B cell (primary cell): Measurements from ENCODE around the gene VWA7. TPM values are rescaled to one million over a fixed set of nuclear protein-coding genes. Genes with fewer than 3 reads are reported as not detected.

ENCODE experiments used
- ATAC-seq: fragments of 200-7000 bp; cut with Tn5 transposase; one replicate; pipeline ENCODE4 v1.10.0; 2021; ENCODE audit warnings: low read depth, mild to moderate bottlenecking, moderate number of reproducible peaks, moderate library complexity
- CTCF ChIA-PET: fragments of 350-600 bp; sonication (Branson Sonifier 250); formaldehyde crosslinking; loops from one replicate; lab custom pipeline; 2021; ENCODE audit warnings: antibody characterized with exemption, inconsistent platforms; lab: Charles Lee
- POLR2A ChIA-PET: fragments of 350-600 bp; sonication (Branson Sonifier 250); formaldehyde crosslinking; loops from one replicate; lab custom pipeline; 2021; ENCODE audit warnings: antibody characterized with exemption; lab: Charles Lee
- DNase-seq: peaks from one replicate; pipeline ENCODE4 v3.0.0; 2013
- H2AFZ ChIP-seq: 2 replicates; pipeline ENCODE4 v1.6.1; 2012; ENCODE audit warnings: mild to moderate bottlenecking, low read depth, low read length; ENCODE audit not compliant: insufficient read depth, poor library complexity, severe bottlenecking
- H3K27ac ChIP-seq, 2 donors: 1 replicate in 1 of 2; 2 replicates in 1 of 2; pipeline ENCODE4 v1.5.1; 2012 to 2013; ENCODE audit warnings: low read length in 2 of 2, mild to moderate bottlenecking in 2 of 2, moderate library complexity in 1 of 2
- H3K27me3 ChIP-seq, 4 experiments: fragments of 200-600 bp in 1 of 4; sonication (generic) in 1 of 4; replicated peaks in 1 of 4; 1 replicate in 2 of 4; 2 replicates in 2 of 4; pipeline versions ENCODE4 v1.6.1 to v1.7.0; 2013 to 2016; ENCODE audit warnings: low read length in 3 of 4, mild to moderate bottlenecking in 2 of 4, mixed read lengths in 1 of 4, moderate library complexity in 1 of 4; ENCODE audit not compliant: insufficient read depth in 4 of 4, control insufficient read depth in 3 of 4; ENCODE audit errors: control extremely low read depth in 1 of 4
- H3K36me3 ChIP-seq, 2 experiments: replicated peaks in 1 of 2; 1 replicate in 1 of 2; 2 replicates in 1 of 2; pipeline versions ENCODE4 v1.6.1 to v1.7.1; 2013; ENCODE audit warnings: low read length in 1 of 2; ENCODE audit not compliant: insufficient read depth in 2 of 2, control insufficient read depth in 1 of 2; ENCODE audit errors: control extremely low read depth in 1 of 2, extremely low read depth in 1 of 2
- H3K4me1 ChIP-seq, 2 donors: fragments of 200-600 bp in 1 of 2; sonication (generic) in 1 of 2; 1 replicate in 1 of 2; 2 replicates in 1 of 2; pipeline versions ENCODE4 v1.5.1 to v1.6.1; 2013 to 2017; ENCODE audit warnings: low read length in 2 of 2; ENCODE audit not compliant: control insufficient read depth in 2 of 2, insufficient read depth in 2 of 2
- H3K4me2 ChIP-seq: replicated peaks from 2 replicates; pipeline ENCODE3; 2012; ENCODE audit warnings: mild to moderate bottlenecking, low read depth, low read length; ENCODE audit not compliant: poor library complexity, severe bottlenecking
- H3K4me3 ChIP-seq, 5 experiments: fragments of 200-600 bp in 1 of 5; sonication (generic) in 1 of 5; 1 replicate in 3 of 5; 2 replicates in 2 of 5; pipeline versions ENCODE4 v1.5.1 to v1.7.0; 2011 to 2016; ENCODE audit warnings: low read length in 4 of 5, mild to moderate bottlenecking in 4 of 5, low read depth in 2 of 5, control low read depth in 1 of 5, moderate library complexity in 1 of 5; ENCODE audit not compliant: insufficient read depth in 1 of 5; ENCODE audit errors: control extremely low read depth in 1 of 5, extremely low read depth in 1 of 5
- H3K79me2 ChIP-seq: fragments of 200-600 bp; sonication (generic); one replicate; pipeline ENCODE4 v1.6.0; 2016; ENCODE audit warnings: low read length; ENCODE audit not compliant: control insufficient read depth, insufficient read depth
- H3K9ac ChIP-seq: fragments of 200-600 bp; sonication (generic); 2 replicates; pipeline ENCODE4 v1.6.1; 2017; ENCODE audit warnings: mild to moderate bottlenecking, low read length, moderate library complexity
- H3K9me3 ChIP-seq, 3 donors: one replicate each; pipeline versions ENCODE4 v1.6.1 to v1.7.1; 2013; ENCODE audit warnings: low read length in 2 of 3; ENCODE audit not compliant: control insufficient read depth in 2 of 3, insufficient read depth in 1 of 3; ENCODE audit errors: control extremely low read depth in 1 of 3
- H4K20me1 ChIP-seq: 2 replicates; pipeline ENCODE4 v1.6.0; 2012; ENCODE audit warnings: mild to moderate bottlenecking, low read length; ENCODE audit not compliant: insufficient read depth, control insufficient read depth, poor library complexity, severe bottlenecking
- H3K27ac Mint-ChIP-seq: one replicate; pipeline ENCODE4 v1.8.0; 2021; ENCODE audit warnings: mixed read lengths
- H3K27me3 Mint-ChIP-seq: one replicate; pipeline ENCODE4 v1.8.0; 2021; ENCODE audit warnings: mixed read lengths
- H3K4me1 Mint-ChIP-seq: one replicate; pipeline ENCODE4 v1.8.0; 2021; ENCODE audit warnings: mixed read lengths
- H3K4me3 Mint-ChIP-seq: one replicate; pipeline ENCODE4 v1.8.0; 2021; ENCODE audit warnings: mixed read lengths
- H3K9me3 Mint-ChIP-seq: one replicate; pipeline ENCODE4 v1.8.0; 2022; ENCODE audit warnings: mixed read lengths; ENCODE audit not compliant: insufficient read depth
- CTCF ChIP-seq: fragments of 200-600 bp; IDR thresholded peaks from one replicate; pipeline ENCODE4 v1.8.0; 2022; ENCODE audit warnings: antibody characterized with exemption, mild to moderate bottlenecking
- EZH2 ChIP-seq: IDR thresholded peaks from 2 replicates; pipeline ENCODE4 v1.6.1; 2012; ENCODE audit warnings: borderline replicate concordance, low read depth, mild to moderate bottlenecking, moderate library complexity, low read length; ENCODE audit not compliant: insufficient read depth, poor library complexity, severe bottlenecking
- WGBS: methylation state at CpG from one replicate; pipeline ENCODE4 v1.1.5; 2013; ENCODE audit warnings: missing lambda C conversion rate; ENCODE audit not compliant: insufficient coverage; 5-methylcytosine and 5-hydroxymethylcytosine counted together
- intact Hi-C: fragments of 100-400 bp; cut with micrococcal nuclease; formaldehyde crosslinking; loops from one replicate; pipeline ENCODE4 v1.10.0; 2022
- polyA plus RNA-seq: library from polyadenylated mRNA; depleted of rRNA; stranded (reverse); fragments of >200 nt; gene quantifications from 2 replicates; pipeline ENCODE4 v1.2.3, GENCODE V29; 2012
- total RNA-seq, 2 donors: library from RNA; stranded (reverse); fragments of 120-200 nt in 1 of 2; gene quantifications; 1 replicate in 1 of 2; 2 replicates in 1 of 2; pipeline versions ENCODE4 v1.2.3 to v1.2.4, GENCODE V29; 2013 to 2022

Gene VWA7
- total and polyA plus RNA-seq, 2 donors (not counting 1 experiment from before 2014, with no cell fraction given), result 5.2 to 6.0 TPM

GRCh38 chr6:31782126-31782855 is 5.2 kb upstream of the VWA7 start:
- H3K4me1 Mint-ChIP-seq, result peaks cover 8% of the 10 kb centered on the region
- H3K9ac ChIP-seq, result no peak overlapping the region
- POLR2A ChIA-PET, result no interaction called here

More at GRCh38 chr6:31782126-31782855, 5.2 kb upstream of the VWA7 start:
- 97% methylated on average over 32 of the region's 32 CpGs for WGBS
- H3K4me2 ChIP-seq, result no peak overlapping the region
- Mint-ChIP-seq H3K9me3 (no peaks in the 10 kb centered on the region), H3K27ac (no peak overlapping the region), H3K4me3 (no peak overlapping the region), H3K27me3 (no peaks in the 10 kb centered on the region)
- peaks cover 29% of the 10 kb centered on the region for H3K79me2 ChIP-seq
- no peak overlapping the region for H3K4me3 ChIP-seq
- no peaks in the 10 kb centered on the region for H3K9me3 ChIP-seq
- H3K27ac ChIP-seq, result no peak overlapping the region
- H3K27me3 ChIP-seq, result no peaks in the 10 kb centered on the region
- CTCF ChIA-PET, result no interaction called here
- TF ChIP-seq CTCF (no peak), EZH2 (no peak)
- no peak overlapping the region for H2AFZ ChIP-seq
- H3K4me1 ChIP-seq, result peaks cover 4 to 7% of the 10 kb centered on the region in 2 donors
- H4K20me1 ChIP-seq, result no peaks in the 10 kb centered on the region
- DNase-seq (no peak), ATAC-seq (no peak)
- intact Hi-C loops, result no loop called here
- peaks cover 0 to 75% of the 10 kb centered on the region in 2 experiments for H3K36me3 ChIP-seq
